Liver (tissue), 3 donors: ENCODE measurements around the gene KLF16.

Experiments
- CTCF ChIP-seq: fragments of 150-350 bp; IDR thresholded peaks from 2 replicates; pipeline ENCODE4 v1.5.1; 2017; ENCODE audit warnings: improper control_type of control experiment, low read depth, low read length; ENCODE audit not compliant: missing input control
- TAF1 ChIP-seq: conservative IDR thresholded peaks from 2 replicates; pipeline ENCODE4 v1.6.1; 2016; ENCODE audit warnings: antibody characterized with exemption, mild to moderate bottlenecking
- donor health status: healthy.
- donor health status: healthy.

DNA sequence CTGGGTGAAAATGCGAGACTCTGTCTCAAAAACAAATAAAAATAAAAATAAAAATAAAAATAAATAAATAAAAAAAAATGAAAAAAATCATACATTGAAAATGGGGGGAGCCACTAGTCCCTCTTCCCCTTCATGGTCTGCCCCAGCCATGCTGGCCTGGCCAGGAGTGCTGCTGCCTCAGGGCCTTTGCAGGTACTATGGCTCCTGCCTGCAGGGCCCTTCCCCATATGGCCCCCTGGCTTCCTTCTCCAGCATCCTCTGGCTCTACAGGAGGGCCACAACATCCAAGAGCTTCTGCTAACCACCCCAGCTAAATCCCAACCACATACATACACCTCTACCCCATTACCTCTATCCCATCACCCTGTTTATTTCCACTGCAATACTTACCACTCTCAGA, 26.5 kb upstream of the KLF16 start:
- no peak for TF ChIP-seq CTCF
- no peak for TF ChIP-seq TAF1
